Myocyte (in vitro differentiated cells): ENCODE results near the gene CAMKMT. TPM values are rescaled to one million over a fixed set of nuclear protein-coding genes. Genes with fewer than 3 reads are reported as not detected.
A peak's percentile ranks its signal among the peaks of the same experiment; 100 is the strongest.

Experiments
- DNase-seq: peaks from one replicate; pipeline ENCODE4 v3.0.0-alpha.2; 2012; ENCODE audit warnings: low read depth
- total RNA-seq: library from RNA; depleted of rRNA; stranded (reverse); fragments of >200 nt; gene quantifications from 2 replicates; pipeline ENCODE4 v1.2.3, GENCODE V29; 2014

The CAMKMT gene
- total RNA-seq, 1 donor from 2014 or later, result 12.2 TPM

GRCh38 chr2:44730593-44730992 lies 368.8 kb downstream of the CAMKMT start:
- DNase-seq, result no peak

DNA sequence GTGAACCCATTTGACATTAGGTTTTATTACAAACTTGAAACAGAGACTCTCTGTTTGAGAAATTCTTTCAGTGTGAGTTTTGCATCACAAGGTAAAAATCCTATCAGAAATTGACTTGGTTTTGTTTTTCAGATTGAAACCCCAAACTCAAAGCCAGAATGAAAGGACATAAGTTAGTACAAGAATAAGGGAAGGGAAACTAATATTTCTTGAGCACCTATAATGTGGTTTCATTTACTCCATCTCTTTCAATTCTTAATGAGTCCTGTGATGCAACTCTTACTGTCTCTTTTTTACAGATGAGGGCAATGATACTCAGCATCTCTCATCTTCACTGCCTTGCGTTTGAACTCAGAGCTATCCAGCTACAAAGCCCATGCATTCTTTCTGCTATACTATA lies 369.8 kb downstream of the CAMKMT start:
- DNase-seq, result no peak

GRCh38 chr2:44736270-44736942 lies 374.7 kb downstream of the CAMKMT start:
- DNase-seq, result no peak

- DNase-seq, result peak; percentile 38
These were observed 378.9 kb downstream of the CAMKMT start for GRCh38 chr2:44740678-44741077.

DNA sequence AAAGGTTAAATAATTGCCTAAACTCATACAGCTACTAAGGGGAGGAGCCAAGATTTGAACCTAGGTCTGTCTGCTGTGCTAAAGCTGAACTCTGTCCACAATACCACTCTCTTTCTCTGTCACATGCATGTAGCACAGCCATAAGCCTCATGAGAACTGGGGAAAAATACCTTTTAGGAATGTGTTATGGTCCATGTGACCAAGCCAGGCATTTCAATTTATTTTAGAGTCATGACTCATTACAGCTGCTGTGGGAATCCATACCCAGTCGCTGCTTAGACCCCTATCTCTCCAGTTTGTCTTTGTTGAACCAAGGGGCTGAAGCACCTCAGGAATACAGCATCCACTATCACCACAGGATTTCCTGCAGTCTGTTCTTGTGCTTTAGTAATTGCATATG lies 379.8 kb downstream of the CAMKMT start:
- peak; percentile 72 for DNase-seq

- no peak for DNase-seq
These were observed 380.3 kb downstream of the CAMKMT start for GRCh38 chr2:44742057-44742456.

GRCh38 chr2:44743473-44743872 lies 381.7 kb downstream of the CAMKMT start:
- no peak for DNase-seq

- no peak for DNase-seq
These were observed 383.5 kb downstream of the CAMKMT start for GRCh38 chr2:44744961-44745892.

DNA sequence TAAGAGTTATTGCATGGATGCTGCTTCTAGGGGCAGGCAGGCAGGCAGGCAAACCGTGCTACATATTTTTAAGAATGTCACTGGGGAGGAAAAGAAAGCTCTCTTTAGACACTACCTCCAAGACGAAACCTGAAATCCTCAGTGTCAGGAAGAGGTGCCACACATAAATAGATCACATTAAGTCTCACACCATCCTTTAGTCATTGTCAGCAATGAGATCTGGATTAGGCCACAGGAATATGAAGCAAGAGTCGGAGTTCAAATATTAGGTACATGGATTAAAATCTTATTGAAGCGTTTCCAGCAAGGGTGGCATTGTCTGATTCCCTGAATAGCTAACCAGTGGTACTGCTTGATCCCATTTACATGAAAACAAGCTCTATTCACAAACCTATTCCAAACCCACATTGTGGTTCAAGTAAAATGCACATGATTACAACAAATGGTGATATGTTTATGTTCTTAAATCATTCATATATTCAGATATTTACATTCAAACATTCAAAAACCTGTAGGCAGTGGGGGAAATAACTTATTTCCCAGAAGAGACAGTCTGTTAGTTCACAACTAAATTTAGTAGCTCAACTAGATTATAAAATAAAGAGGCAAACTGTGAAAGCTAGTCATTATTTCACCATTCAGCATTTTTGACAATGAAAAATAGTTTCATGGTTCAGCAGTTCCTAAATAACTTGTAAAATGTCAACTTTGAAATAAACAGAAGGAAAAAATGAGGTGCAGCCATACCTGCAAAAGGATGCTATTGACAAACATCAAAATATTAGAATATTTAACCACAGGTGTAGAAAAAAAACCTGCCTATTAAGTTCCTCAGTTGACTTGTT lies 384.4 kb downstream of the CAMKMT start:
- DNase-seq, result no peak

DNA sequence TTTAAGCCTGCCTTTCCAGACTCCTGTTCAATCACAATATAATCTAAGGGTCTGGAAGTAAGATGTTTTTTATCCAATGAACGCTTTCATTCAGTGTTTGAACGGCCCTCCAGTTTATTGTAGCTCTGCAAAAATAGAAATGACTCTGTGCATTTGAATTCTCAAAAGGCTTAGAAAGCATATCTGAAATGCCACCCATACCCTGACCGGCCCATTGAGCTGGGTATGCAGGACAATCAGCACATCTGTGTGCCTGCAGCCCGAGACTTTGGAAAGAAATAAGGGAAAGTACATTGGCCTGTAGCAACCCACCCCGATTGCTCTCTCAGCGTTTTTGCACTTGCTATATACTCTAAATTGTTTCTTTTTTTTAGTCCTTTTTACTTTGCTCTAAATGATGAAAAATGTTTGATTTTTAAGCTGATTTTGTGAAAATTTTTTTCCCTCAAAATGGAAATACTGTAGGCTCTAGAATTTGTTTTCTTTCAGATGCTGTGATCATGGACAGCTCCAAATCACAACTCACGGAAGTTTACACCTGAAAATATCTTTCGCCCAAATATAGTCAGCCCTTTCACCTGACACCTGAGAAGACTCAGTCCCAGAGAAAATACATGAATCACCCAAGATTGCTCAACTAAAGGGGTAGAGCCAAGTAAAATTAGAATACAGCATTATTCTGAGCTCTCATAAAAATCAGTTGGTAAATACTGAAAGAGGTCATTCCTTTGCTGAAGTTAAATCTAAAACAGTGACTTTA lies 385.3 kb downstream of the CAMKMT start:
- DNase-seq, result peak; percentile 29

GRCh38 chr2:44747794-44748193 lies 386.0 kb downstream of the CAMKMT start:
- no peak for DNase-seq

DNA sequence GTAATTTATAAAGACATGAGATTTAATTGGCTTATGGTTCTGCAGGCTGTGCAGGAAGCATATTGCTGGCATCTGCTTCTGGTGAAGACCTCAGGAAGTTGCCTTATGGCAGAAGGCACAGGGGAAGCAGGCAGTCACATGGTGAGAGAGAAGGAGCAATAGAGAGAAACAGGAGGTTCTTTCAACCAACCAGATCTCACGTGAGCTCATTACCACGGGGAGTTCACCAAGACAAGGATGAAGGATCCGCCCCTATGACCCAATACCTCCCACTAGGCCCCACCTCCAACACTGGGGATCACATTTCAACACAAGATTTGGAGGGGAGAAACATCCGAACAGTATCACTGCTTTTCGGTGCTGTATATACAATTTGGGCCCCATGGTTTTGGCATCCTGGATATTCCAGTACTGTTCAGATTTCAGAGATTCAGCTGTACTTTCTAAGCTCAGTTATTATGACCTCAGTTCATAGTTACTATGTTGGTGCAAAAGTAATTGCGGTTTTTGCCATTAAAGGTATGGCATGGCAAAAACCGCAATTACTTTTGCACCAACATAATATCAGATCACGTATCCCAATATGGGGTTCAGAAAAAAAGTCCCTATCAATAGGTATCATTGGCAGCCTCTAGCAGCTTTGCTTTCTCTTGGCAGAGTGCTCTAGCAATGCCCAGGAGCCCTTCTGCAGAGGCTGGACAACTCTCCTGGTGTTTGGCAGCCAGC lies 390.2 kb downstream of the CAMKMT start:
- no peak for DNase-seq

DNA sequence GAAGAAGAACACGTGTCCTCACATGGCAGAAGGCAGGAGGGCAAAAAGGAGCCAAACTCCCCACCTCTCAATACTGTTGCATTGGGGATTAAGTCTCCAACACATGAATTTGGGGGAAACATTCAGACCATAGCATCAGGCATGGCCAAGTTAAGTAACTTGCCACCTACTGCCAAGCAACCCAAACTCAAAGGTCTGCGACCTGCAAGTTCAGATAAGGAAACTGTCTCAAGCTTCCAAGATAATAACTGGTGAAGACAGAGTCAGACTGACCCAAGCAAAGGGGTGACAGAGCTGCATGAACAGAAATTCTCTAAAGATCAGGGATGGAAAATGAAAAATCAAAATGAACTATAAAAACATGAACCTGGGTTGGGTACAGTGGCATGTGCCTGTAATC lies 391.0 kb downstream of the CAMKMT start:
- DNase-seq, result no peak

DNA sequence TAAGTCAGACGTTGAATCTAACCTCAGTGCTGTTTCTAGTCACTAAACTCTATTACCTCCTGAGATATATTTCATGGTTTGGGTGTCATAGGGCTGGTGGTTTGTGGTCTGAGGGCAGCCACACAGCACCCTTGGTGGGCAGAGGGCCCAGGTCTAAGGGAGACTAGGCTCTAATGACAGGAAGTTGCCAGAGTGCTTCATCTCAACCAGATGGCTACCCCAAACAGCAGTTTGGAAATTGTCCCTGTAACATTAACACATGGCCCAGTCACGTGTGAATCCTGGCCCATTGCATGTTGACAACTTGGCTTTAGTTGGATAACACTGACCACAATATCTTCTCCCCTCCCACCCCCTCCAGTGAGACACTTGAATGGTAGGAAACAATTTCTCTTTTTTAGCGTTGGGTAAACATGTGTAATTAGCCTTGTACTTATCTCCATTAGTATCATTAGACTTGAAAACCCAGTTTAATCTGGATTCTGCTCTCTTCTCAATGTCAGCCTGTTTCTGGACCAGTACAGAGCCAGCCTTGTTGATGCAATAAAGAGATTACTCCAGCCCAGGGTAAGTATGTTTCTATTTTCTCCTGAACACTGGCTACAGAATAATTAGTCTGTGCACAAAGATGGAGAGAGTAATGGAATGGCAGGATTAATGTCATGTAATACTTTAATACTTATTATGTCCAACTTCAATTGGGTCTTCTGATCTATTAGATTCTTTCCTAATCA lies 392.0 kb downstream of the CAMKMT start:
- DNase-seq, result peak; percentile 97

- DNase-seq, result no peak
These were observed 396.8 kb downstream of the CAMKMT start for GRCh38 chr2:44758591-44758990.

DNA sequence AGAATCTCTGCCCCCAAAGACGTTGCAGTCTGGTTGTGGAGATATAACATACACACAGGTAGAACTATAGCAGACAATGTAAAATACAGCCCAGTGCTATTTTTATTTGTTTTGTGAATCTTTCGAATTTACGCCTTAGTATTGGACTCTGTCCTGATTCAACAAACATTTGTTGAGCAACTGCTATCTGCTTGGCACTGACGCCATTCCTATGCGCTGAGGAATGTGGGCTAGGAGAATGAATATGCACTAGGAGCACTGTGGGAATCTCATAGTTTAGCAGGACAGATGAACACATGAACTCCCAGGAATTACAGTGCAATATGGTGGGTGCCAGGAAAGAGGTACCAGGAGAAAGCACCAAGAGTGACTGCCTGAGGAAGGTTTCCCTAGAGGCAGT lies 398.1 kb downstream of the CAMKMT start:
- DNase-seq, result no peak

DNA sequence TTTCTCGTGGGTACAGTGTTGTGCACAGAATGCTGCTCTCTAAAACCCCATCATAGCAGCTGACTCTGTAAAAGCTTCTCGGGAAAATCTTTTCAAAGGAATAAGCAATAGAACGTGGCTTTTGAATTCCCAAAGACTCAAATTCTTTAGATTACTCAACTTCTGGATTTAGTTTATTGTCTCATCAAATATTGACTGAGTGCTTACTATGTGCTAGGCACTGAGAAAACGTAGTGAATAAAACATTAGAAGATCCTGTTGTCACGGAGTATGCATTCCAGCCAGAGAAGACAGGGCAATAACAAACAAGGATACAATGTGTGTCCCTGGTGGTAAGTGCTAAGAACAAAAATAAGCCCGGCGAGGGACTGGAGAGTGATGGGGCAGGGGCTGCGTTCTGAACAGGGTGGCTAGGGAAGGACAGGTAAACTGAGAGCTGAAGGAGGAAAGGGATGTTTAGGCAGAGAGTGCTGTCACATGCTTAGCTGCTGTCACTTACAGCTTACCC lies 401.6 kb downstream of the CAMKMT start:
- no peak for DNase-seq

DNA sequence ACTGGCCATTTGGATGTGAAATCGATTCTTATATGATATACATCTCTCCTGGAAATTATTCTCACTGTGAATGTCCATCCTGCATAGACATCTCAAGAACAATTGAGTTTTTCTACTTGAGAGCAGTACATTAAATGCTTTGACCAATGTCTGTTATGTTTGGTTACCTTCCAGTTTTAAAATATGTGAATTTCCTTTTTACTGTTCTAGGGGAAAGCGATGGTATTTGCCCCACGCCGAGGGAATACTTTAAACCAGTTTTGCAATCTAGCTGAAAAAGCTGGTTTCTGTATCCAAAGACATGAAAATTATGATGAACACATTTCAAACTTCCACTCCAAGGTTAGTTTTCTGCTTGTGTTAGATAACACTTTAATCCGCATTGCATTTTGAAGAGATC lies 404.5 kb downstream of the CAMKMT start:
- no peak for DNase-seq

DNA sequence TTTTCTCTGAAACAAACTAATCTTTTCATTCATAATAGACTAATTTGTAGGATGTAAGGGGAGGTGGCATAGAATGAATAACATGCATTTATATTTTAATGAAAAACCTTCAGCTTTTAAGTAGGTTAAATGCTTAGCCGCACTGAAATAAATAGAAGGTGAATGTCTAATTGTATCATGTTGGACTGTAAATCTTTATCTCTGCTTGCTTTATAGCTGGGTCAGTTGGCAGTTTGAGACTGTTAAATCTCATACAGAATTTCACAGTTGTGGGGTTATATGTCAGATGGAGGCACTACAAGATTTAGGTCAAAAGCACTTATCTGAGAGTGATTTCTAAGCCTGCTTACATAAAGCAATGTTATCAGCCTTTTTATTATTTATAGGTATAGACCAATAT lies 405.0 kb downstream of the CAMKMT start:
- no peak for DNase-seq
